ENCODE results near the gene SNX9. TPM values are rescaled to one million over a fixed set of nuclear protein-coding genes. Genes with fewer than 3 reads are reported as not detected.
"Not testable (repeated sequence)": the region's sequence is repeated elsewhere in the genome, so short reads cannot be mapped to it uniquely, and the experiment has no call there.

SNX9 gene
- total and polyA plus RNA-seq, 2 of the 4 experiments (the other 2 are of a cell fraction), result 35.3 to 41.2 TPM

DNA sequence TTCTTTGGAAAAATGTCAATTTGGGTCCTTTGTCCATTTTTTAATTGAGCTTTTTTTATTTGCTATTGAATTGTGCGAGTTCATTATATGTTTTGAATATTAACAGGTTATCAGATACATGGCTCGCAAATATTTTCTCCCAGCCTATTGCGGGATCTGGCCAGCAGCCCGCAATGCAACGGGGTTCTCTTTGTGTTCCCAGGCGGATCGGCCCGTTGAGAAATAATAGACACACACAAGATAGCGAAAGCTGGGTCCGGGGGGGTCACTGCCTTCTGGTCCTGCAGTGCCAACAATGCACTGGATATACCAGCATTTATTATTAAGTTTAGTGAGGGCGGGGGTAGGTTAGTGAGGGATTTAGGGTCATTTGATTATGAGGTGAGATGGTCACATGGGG, 77.2 kb downstream of the SNX9 start:
- H4K91ac ChIP-seq (ENCODE audit: insufficient read depth, low read depth, low read length); DNase-seq; H3K27me3 ChIP-seq (ENCODE audit: control insufficient read depth, insufficient read depth, low read length); H3K9ac ChIP-seq (ENCODE audit: low read depth, low read length); ATAC-seq (ENCODE audit: low read depth); CTCF ChIA-PET; H3K56ac ChIP-seq (ENCODE audit: extremely low read depth, insufficient read depth, low read length); H2BK15ac ChIP-seq (ENCODE audit: low read depth, low read length); H3K4me2 ChIP-seq (ENCODE audit: low read depth, low read length); BruUV-seq (replicated peaks); H2BK120ac ChIP-seq (ENCODE audit: low read depth, low read length); dilution Hi-C loops (cut with HindIII; ENCODE audit: low sequenced_read_pairs, unreplicated experiment); H3K4me3 ChIP-seq (ENCODE audit: insufficient read depth, low read depth, low read length); H4K5ac ChIP-seq (ENCODE audit: low read depth, low read length); H2AK9ac ChIP-seq (replicated peaks; ENCODE audit: low read depth, low read length, poor library complexity); intact Hi-C loops (cut with micrococcal nuclease); H3K27ac ChIP-seq (ENCODE audit: insufficient read depth, low read length); H3K9me3 ChIP-seq (ENCODE audit: control insufficient read depth, insufficient read depth, low read length); H3K9me1 ChIP-seq (ENCODE audit: insufficient read depth, low read length); in situ Hi-C loops (cut with MboI; ENCODE audit: low sequenced_read_pairs); H3K23ac ChIP-seq (ENCODE audit: low read depth, low read length); POLR2A ChIA-PET (ENCODE audit: unreplicated experiment); H2AK5ac ChIP-seq (ENCODE audit: low read depth, low read length); H3K14ac ChIP-seq (replicated peaks; ENCODE audit: low read depth, low read length); H2BK5ac ChIP-seq (ENCODE audit: low read depth, low read length, poor library complexity, severe bottlenecking); H3K4ac ChIP-seq (ENCODE audit: low read depth, low read length); H4K20me1 ChIP-seq (ENCODE audit: insufficient read depth, low read length); H4K8ac ChIP-seq (ENCODE audit: low read depth in 2 of 2, low read length in 2 of 2); H2AFZ ChIP-seq (replicated peaks; ENCODE audit: low read length, poor library complexity); H2BK20ac ChIP-seq (ENCODE audit: low read depth, low read length); H3K4me1 ChIP-seq (ENCODE audit: control insufficient read depth, insufficient read depth, low read length); H3K18ac ChIP-seq (ENCODE audit: low read depth, low read length): not testable (repeated sequence)
- peaks cover 35% of the 10 kb centered on the region for H3K36me3 ChIP-seq (ENCODE audit: control insufficient read depth, insufficient read depth, low read length)
- no CpG with 5 or more reads among the region's 11 CpGs for WGBS, 2 experiments (ENCODE audit: extremely low coverage in 2 of 2, insufficient read length in 1 of 2)
- peaks cover 9 to 34% of the 10 kb centered on the region in 2 experiments for H3K79me1 ChIP-seq (ENCODE audit: low read depth in 1 of 2, low read length in 2 of 2)

DNA sequence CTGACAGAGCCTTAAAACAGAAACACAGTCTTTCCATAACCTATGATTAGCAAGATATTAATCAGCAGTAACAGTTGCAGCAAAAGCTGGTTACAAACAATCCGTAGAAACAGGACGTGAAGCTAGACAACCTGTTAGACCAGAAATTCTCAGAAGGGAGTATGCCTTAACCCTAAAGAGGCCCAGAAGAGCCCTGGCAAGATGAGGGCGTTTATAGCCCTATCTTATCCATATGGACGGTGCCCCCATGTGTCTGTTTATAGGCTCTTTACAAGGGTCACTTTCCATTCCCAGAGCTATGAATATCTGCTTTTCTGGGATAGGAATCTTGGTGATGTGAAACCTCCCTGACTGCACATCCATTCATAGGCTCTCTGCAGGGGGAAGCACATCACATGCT, 77.7 kb downstream of the SNX9 start:
- H3K9me3 ChIP-seq (ENCODE audit: control insufficient read depth, insufficient read depth, low read length); H2BK15ac ChIP-seq (ENCODE audit: low read depth, low read length); H2AK9ac ChIP-seq (replicated peaks; ENCODE audit: low read depth, low read length, poor library complexity); H2AK5ac ChIP-seq (ENCODE audit: low read depth, low read length); POLR2A ChIA-PET (ENCODE audit: unreplicated experiment); H2BK120ac ChIP-seq (ENCODE audit: low read depth, low read length); H3K23ac ChIP-seq (ENCODE audit: low read depth, low read length); dilution Hi-C loops (cut with HindIII; ENCODE audit: low sequenced_read_pairs, unreplicated experiment); in situ Hi-C loops (cut with MboI; ENCODE audit: low sequenced_read_pairs); H3K4me1 ChIP-seq (ENCODE audit: control insufficient read depth, insufficient read depth, low read length); H3K14ac ChIP-seq (replicated peaks; ENCODE audit: low read depth, low read length); H3K9me1 ChIP-seq (ENCODE audit: insufficient read depth, low read length); H3K4me2 ChIP-seq (ENCODE audit: low read depth, low read length); H4K91ac ChIP-seq (ENCODE audit: insufficient read depth, low read depth, low read length); H3K4ac ChIP-seq (ENCODE audit: low read depth, low read length); H3K18ac ChIP-seq (ENCODE audit: low read depth, low read length); H3K4me3 ChIP-seq (ENCODE audit: insufficient read depth, low read depth, low read length); H4K5ac ChIP-seq (ENCODE audit: low read depth, low read length); H3K9ac ChIP-seq (ENCODE audit: low read depth, low read length); DNase-seq; H2BK20ac ChIP-seq (ENCODE audit: low read depth, low read length); intact Hi-C loops (cut with micrococcal nuclease); H3K27me3 ChIP-seq (ENCODE audit: control insufficient read depth, insufficient read depth, low read length); H2BK5ac ChIP-seq (ENCODE audit: low read depth, low read length, poor library complexity, severe bottlenecking); H4K8ac ChIP-seq (ENCODE audit: low read depth in 2 of 2, low read length in 2 of 2); H4K20me1 ChIP-seq (ENCODE audit: insufficient read depth, low read length); H2AFZ ChIP-seq (replicated peaks; ENCODE audit: low read length, poor library complexity); H3K27ac ChIP-seq (ENCODE audit: insufficient read depth, low read length); BruUV-seq (replicated peaks); H3K56ac ChIP-seq (ENCODE audit: extremely low read depth, insufficient read depth, low read length); ATAC-seq (ENCODE audit: low read depth): not testable (repeated sequence)
- no CpG with 5 or more reads among the region's 4 CpGs for WGBS, 2 experiments (ENCODE audit: extremely low coverage in 2 of 2, insufficient read length in 1 of 2)
- peaks cover 11 to 35% of the 10 kb centered on the region in 2 experiments for H3K79me1 ChIP-seq (ENCODE audit: low read depth in 1 of 2, low read length in 2 of 2)
- H3K36me3 ChIP-seq (ENCODE audit: control insufficient read depth, insufficient read depth, low read length), result peaks cover 38% of the 10 kb centered on the region
- CTCF ChIA-PET, result interaction anchor here (0.7 kb wide), 1 partner anchor 251 kb away, joined by 4 read pairs; no protein-coding TSS in a partner anchor

All from IMR-90 (cell line).